ENCODE measurements around the gene TNNT3. TPM values are rescaled to one million over a fixed set of nuclear protein-coding genes. Genes with fewer than 3 reads are reported as not detected.

TNNT3 gene
- total and polyA plus RNA-seq, 2 donors = 39.3 to 61.6 TPM

- Histone ChIP-seq H3K4me3 (ENCODE audit: low read depth, low read length) (no peak within 1 kb of the TSS), H3K27ac (ENCODE audit: low read depth) (no peak within 1 kb of the TSS), H3K36me3 (ENCODE audit: insufficient read depth) (no peaks in the 10 kb centered on the region), H3K4me1 (ENCODE audit: insufficient read depth) (no peaks in the 10 kb centered on the region)
- WGBS = no CpG with 5 or more reads among the region's 85 CpGs
- DNase-seq (ENCODE audit: extremely low spot score) = no peak
These were observed 27.4 kb downstream of the TNNT3 start, which contains the start of gene MRPL23 for GRCh38 chr11:1946812-1947484. TSS of gene MRPL23 (plus strand) at chr11:1947332. CDS start at chr11:1947363, 31 bp downstream.

DNA sequence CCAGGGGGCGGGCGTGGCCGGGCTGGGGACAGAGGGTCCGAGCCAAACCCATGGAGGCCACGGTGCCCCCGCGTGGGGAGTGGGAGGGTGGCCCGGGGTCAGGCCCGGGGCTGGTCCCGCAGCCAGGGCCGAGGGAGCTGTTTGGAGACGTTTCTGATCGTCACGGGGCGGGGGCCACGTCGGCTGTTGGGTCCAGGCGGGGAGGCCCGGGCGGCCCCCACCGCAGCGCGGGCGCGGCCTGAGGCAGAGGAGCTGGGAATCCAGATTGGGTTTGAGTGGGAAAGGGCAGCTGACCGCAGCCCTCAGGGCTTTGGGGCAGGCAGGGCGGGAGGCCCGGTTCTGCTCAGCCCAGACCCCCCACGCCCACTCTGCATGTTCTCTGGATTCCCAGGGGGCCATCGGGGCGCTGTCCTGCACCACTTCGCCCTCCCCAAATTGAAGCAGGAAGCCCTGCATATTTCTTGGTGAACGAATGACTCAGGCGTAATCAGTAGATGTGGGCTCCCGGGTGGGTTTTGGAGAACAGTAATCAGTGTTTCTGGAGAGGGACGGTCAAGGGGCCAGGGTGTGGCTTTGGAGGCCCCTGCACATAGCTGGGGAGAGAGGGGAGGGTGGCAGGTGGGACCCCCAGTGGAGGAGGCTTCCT lies 28.2 kb downstream of the TNNT3 start:
- WGBS = no CpG with 5 or more reads among the region's 36 CpGs
- no peak for DNase-seq (ENCODE audit: extremely low spot score)
- H3K36me3 ChIP-seq (ENCODE audit: insufficient read depth) = no peaks in the 10 kb centered on the region
- no peaks in the 10 kb centered on the region for H3K4me1 ChIP-seq (ENCODE audit: insufficient read depth)
- H3K27ac ChIP-seq (ENCODE audit: low read depth) = no peak overlapping the region
- H3K4me3 ChIP-seq (ENCODE audit: low read depth, low read length) = no peak overlapping the region

GRCh38 chr11:1948389-1948788 lies 28.9 kb downstream of the TNNT3 start:
- WGBS = no CpG with 5 or more reads among the region's 11 CpGs
- Histone ChIP-seq H3K4me3 (ENCODE audit: low read depth, low read length) (no peak overlapping the region), H3K36me3 (ENCODE audit: insufficient read depth) (no peaks in the 10 kb centered on the region), H3K4me1 (ENCODE audit: insufficient read depth) (no peaks in the 10 kb centered on the region), H3K27ac (ENCODE audit: low read depth) (no peak overlapping the region)
- no peak for DNase-seq (ENCODE audit: extremely low spot score)

DNA sequence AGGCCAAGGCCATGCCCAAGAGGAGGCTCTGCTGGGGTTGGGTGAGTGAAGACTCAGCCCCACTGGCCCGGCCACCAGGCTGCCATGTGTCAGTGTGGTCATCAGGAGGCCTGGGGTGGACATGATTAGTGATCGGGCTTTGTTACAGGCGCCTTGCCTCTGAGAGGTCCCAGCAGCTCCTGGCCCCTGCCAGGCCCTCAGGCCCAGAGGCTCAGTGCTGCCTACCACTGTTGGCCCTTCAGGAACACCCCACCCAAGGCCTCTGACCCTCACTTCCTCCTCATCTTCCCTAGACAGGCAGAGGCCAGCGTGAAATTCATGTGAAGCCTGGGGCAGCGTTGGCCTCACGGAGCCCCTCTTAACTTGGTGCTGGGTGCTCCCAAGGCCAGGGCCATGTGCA lies 29.8 kb downstream of the TNNT3 start:
- DNase-seq (ENCODE audit: extremely low spot score) = no peak
- Histone ChIP-seq H3K36me3 (ENCODE audit: insufficient read depth) (no peaks in the 10 kb centered on the region), H3K4me3 (ENCODE audit: low read depth, low read length) (no peak overlapping the region), H3K4me1 (ENCODE audit: insufficient read depth) (no peaks in the 10 kb centered on the region), H3K27ac (ENCODE audit: low read depth) (no peak overlapping the region)
- WGBS = no CpG with 5 or more reads among the region's 6 CpGs

DNA sequence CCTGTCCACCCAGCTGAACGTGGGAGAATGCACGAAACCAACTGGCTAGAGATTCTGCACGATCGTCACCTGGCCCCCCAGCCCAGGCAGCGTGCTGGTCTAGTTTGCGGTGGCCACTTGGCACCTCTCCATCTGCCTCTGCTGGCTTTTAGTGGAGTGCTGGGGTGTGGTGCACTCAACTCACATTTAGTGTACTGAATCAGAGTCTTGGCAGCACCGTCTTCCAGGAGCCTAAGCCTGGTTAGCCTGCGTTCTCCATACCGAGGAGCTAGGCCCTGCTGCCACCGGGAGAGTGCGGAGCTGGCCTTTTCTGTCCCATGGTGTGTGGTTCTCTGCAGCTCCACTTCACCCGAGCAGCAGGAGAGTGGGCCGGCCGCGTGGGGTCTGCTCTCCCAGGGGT lies 30.4 kb downstream of the TNNT3 start:
- H3K27ac ChIP-seq (ENCODE audit: low read depth) = no peak overlapping the region
- DNase-seq (ENCODE audit: extremely low spot score) = no peak
- H3K4me3 ChIP-seq (ENCODE audit: low read depth, low read length) = no peak overlapping the region
- no CpG with 5 or more reads among the region's 15 CpGs for WGBS
- no peaks in the 10 kb centered on the region for H3K36me3 ChIP-seq (ENCODE audit: insufficient read depth)
- no peaks in the 10 kb centered on the region for H3K4me1 ChIP-seq (ENCODE audit: insufficient read depth)

DNA sequence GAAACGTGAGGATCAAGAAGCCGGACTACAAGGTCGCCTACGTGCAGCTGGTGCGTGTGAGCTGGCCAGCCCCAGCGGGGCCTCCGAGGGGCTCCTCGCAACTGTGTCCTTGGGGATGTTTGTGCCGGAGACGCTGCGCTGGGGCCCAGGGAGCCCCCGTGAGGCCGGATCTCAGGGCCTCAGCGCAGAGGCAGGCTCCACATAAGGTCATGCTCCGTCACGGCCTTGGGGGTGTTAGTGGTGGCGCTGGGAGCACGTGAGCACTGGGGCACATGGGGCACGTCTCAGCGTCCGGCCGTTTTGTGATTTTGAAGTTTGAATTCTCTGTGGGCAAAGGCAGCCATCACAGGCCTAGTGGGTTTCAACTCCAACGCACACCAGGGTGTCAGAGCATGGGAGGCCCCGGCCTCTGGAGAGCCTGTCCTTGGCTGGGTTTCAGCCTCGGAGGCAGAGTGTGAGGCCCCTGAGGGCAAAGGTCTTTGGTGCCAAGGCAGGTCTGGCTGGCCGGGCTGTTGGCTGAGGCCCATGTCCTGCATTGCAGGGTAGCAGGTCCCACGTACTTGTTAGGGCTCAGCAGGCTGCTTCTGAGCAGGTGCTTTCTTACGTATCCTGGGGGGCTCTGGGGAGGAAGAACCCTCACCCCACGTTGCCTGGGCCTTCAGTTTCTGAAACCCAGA lies 33.4 kb downstream of the TNNT3 start:
- DNase-seq (ENCODE audit: extremely low spot score) = no peak
- Histone ChIP-seq H3K4me1 (ENCODE audit: insufficient read depth) (no peaks in the 10 kb centered on the region), H3K27ac (ENCODE audit: low read depth) (no peak overlapping the region), H3K36me3 (ENCODE audit: insufficient read depth) (no peaks in the 10 kb centered on the region), H3K4me3 (ENCODE audit: low read depth, low read length) (no peak overlapping the region)
- WGBS = 79% methylated on average over 2 of the region's 29 CpGs

GRCh38 chr11:1953489-1954266 lies 34.2 kb downstream of the TNNT3 start:
- no peaks in the 10 kb centered on the region for H3K36me3 ChIP-seq (ENCODE audit: insufficient read depth)
- WGBS = 32% methylated on average over 14 of the region's 23 CpGs
- H3K4me1 ChIP-seq (ENCODE audit: insufficient read depth) = no peaks in the 10 kb centered on the region
- no peak overlapping the region for H3K4me3 ChIP-seq (ENCODE audit: low read depth, low read length)
- H3K27ac ChIP-seq (ENCODE audit: low read depth) = no peak overlapping the region
- no peak for DNase-seq (ENCODE audit: extremely low spot score)

DNA sequence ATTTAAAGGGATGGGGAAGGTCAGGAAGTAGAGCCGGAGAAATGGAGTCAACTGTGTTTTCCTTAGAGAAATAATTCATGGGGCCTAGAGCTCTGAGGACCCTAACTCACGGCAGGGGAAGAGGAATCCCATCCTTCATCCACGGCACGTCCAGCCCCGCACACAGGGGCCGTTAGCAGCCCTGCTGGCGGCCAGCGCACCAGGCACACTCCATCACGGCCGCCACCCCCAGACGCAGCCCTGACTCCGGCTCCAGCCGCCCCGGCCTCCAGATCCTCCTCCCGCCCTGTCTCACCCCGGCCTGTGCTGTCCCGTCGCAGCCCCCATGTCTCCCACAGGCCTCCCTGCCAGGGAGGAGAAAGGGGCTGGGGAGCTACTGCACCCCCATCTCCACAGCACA lies 38.9 kb downstream of the TNNT3 start:
- WGBS = no CpG with 5 or more reads among the region's 18 CpGs
- H3K4me1 ChIP-seq (ENCODE audit: insufficient read depth) = no peaks in the 10 kb centered on the region
- H3K36me3 ChIP-seq (ENCODE audit: insufficient read depth) = no peaks in the 10 kb centered on the region
- no peak overlapping the region for H3K27ac ChIP-seq (ENCODE audit: low read depth)
- DNase-seq (ENCODE audit: extremely low spot score) = no peak
- H3K4me3 ChIP-seq (ENCODE audit: low read depth, low read length) = no peak overlapping the region

DNA sequence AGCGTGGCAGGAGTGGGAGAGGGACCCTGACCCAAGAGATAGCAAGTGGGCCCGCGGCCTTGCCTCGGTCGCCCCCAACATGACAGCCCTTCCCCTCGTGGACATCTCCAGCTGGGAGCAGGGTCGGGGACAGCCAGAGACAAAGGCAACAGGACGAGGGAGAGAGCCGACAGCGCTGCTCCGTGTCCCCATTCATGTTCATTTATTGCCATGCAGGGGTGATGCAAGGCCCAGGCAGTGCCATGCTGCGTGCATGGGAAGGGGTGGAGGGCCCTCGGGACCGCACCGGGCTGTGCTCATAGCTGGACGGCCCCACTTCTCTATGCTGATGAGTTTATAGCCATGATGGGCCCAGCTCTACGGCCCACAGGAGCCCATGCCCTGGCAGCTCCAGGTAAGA lies 40.3 kb downstream of the TNNT3 start:
- H3K27ac ChIP-seq (ENCODE audit: low read depth) = no peak overlapping the region
- WGBS = 92% methylated on average over 9 of the region's 17 CpGs
- no peaks in the 10 kb centered on the region for H3K36me3 ChIP-seq (ENCODE audit: insufficient read depth)
- DNase-seq (ENCODE audit: extremely low spot score) = no peak
- no peak overlapping the region for H3K4me3 ChIP-seq (ENCODE audit: low read depth, low read length)
- H3K4me1 ChIP-seq (ENCODE audit: insufficient read depth) = no peaks in the 10 kb centered on the region

- Histone ChIP-seq H3K4me1 (ENCODE audit: insufficient read depth) (no peaks in the 10 kb centered on the region), H3K4me3 (ENCODE audit: low read depth, low read length) (no peak overlapping the region), H3K27ac (ENCODE audit: low read depth) (no peak overlapping the region), H3K36me3 (ENCODE audit: insufficient read depth) (no peaks in the 10 kb centered on the region)
- 92% methylated on average over 5 of the region's 20 CpGs for WGBS
- DNase-seq (ENCODE audit: extremely low spot score) = no peak
These were observed 44.4 kb downstream of the TNNT3 start for GRCh38 chr11:1963864-1964263.

DNA sequence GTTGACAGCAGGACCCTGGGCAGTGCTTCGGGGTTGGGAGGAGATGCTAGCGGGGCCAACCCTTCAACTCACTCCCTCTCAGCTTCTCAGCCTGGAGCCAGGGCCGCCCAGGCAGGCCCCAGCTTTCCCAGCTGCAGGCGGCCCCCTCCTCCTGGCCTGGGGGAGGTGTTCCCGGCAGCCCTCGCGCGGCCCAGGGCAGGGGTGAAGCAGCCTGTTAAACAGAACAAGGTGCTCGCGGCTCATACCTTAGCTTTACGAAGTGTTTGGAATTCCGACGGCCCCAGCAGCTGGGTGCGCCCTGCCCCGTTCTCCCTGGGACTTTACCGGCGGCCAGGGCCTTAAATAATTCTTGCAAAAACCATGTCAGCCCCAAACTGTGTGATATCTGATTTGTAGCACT lies 44.8 kb downstream of the TNNT3 start:
- DNase-seq (ENCODE audit: extremely low spot score) = no peak
- no peak overlapping the region for H3K27ac ChIP-seq (ENCODE audit: low read depth)
- H3K4me3 ChIP-seq (ENCODE audit: low read depth, low read length) = no peak overlapping the region
- H3K36me3 ChIP-seq (ENCODE audit: insufficient read depth) = no peaks in the 10 kb centered on the region
- no CpG with 5 or more reads among the region's 17 CpGs for WGBS
- no peaks in the 10 kb centered on the region for H3K4me1 ChIP-seq (ENCODE audit: insufficient read depth)

DNA sequence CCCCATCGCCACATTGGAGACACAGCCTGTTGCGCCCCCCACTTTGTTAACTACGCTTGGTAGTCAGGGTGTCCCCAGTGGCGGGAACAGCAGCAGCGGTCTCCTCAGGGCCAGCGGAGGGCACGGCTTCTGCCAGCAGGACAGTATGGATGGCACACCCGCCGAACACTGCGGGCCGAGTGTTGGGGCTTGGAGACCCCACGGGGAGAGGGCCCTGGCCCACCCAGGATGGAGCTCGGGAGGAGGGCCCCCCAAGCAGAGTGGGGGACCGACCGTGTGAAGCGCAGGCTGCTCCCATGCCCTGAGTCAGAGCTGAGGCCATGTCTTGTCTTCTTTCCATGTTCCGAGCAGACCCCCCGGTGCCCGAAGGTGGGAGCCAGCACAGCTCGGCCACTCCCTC lies 45.5 kb downstream of the TNNT3 start:
- 83% methylated on average over 6 of the region's 20 CpGs for WGBS
- H3K4me3 ChIP-seq (ENCODE audit: low read depth, low read length) = no peak overlapping the region
- no peaks in the 10 kb centered on the region for H3K4me1 ChIP-seq (ENCODE audit: insufficient read depth)
- H3K27ac ChIP-seq (ENCODE audit: low read depth) = no peak overlapping the region
- no peak for DNase-seq (ENCODE audit: extremely low spot score)
- H3K36me3 ChIP-seq (ENCODE audit: insufficient read depth) = no peaks in the 10 kb centered on the region

DNA sequence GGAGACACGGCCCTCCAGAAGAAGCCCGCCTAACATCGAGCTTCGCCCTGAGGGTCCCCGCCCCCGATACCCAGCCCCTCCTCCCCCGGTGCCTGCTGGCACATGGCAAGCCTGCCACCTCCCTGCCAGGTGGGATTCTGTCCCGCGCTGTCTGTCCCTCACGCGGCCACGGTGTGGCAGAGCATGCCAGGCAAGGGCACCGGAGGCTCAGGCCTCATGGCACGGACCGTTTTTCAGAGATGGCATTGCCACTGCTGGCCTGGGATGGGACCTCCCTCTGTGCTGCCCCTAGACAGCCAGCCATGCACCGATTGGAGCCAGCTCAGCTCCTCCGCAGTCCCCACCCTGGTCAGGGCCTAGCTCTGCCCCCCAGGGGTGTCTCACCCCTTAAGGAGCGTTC lies 47.0 kb downstream of the TNNT3 start:
- no peaks in the 10 kb centered on the region for H3K4me1 ChIP-seq (ENCODE audit: insufficient read depth)
- no peak overlapping the region for H3K27ac ChIP-seq (ENCODE audit: low read depth)
- H3K36me3 ChIP-seq (ENCODE audit: insufficient read depth) = no peaks in the 10 kb centered on the region
- H3K4me3 ChIP-seq (ENCODE audit: low read depth, low read length) = no peak overlapping the region
- no peak for DNase-seq (ENCODE audit: extremely low spot score)
- WGBS = 92% methylated on average over 8 of the region's 18 CpGs

Measured in urinary bladder (tissue), 4 donors.